ENCODE results near the gene USP10. TPM values are rescaled to one million over a fixed set of nuclear protein-coding genes. Genes with fewer than 3 reads are reported as not detected.

The USP10 gene
- polyA plus RNA-seq, 4 donors: 109 to 150 (median 141) TPM

- DNase-seq (ENCODE audit: low read depth in 4 of 4, low spot score in 3 of 4): peak in 3 of 4 donors; percentile 20 to 35 (median 35)
Measured at GRCh38 chr16:84795329-84796053, 95.7 kb downstream of the USP10 start.

- DNase-seq (ENCODE audit: low read depth in 4 of 4, low spot score in 3 of 4): no peak
Measured at GRCh38 chr16:84800158-84800978, 100.6 kb downstream of the USP10 start.

- no peak for DNase-seq (ENCODE audit: low read depth in 4 of 4, low spot score in 3 of 4)
Measured at GRCh38 chr16:84803146-84803545, 103.3 kb downstream of the USP10 start.

- DNase-seq (ENCODE audit: low read depth in 4 of 4, low spot score in 3 of 4): no peak
Measured at GRCh38 chr16:84804326-84804725, 104.5 kb downstream of the USP10 start.

GRCh38 chr16:84806256-84806889 lies 106.6 kb downstream of the USP10 start:
- no peak for DNase-seq (ENCODE audit: low read depth in 4 of 4, low spot score in 3 of 4)

GRCh38 chr16:84806890-84807258 lies 107.1 kb downstream of the USP10 start:
- no peak for DNase-seq (ENCODE audit: low read depth in 4 of 4, low spot score in 3 of 4)

GRCh38 chr16:84807776-84808175 lies 108.0 kb downstream of the USP10 start:
- DNase-seq (ENCODE audit: low read depth in 4 of 4, low spot score in 3 of 4): no peak

- no peak for DNase-seq (ENCODE audit: low read depth in 4 of 4, low spot score in 3 of 4)
Measured at GRCh38 chr16:84808826-84809225, 109.0 kb downstream of the USP10 start.

- DNase-seq (ENCODE audit: low read depth in 4 of 4, low spot score in 3 of 4): no peak
Measured at GRCh38 chr16:84810518-84811273, 110.9 kb downstream of the USP10 start.

- DNase-seq (ENCODE audit: low read depth in 4 of 4, low spot score in 3 of 4): no peak
Measured at GRCh38 chr16:84811529-84811928, 111.7 kb downstream of the USP10 start.

GRCh38 chr16:84813141-84813934 lies 113.5 kb downstream of the USP10 start:
- DNase-seq (ENCODE audit: low read depth in 4 of 4, low spot score in 3 of 4): no peak

GRCh38 chr16:84815462-84815861 lies 115.7 kb downstream of the USP10 start:
- no peak for DNase-seq (ENCODE audit: low read depth in 4 of 4, low spot score in 3 of 4)

- no peak for DNase-seq (ENCODE audit: low read depth in 4 of 4, low spot score in 3 of 4)
Measured at GRCh38 chr16:84816023-84816422, 116.2 kb downstream of the USP10 start.

- no peak for DNase-seq (ENCODE audit: low read depth in 4 of 4, low spot score in 3 of 4)
Measured at GRCh38 chr16:84816485-84816884, 116.7 kb downstream of the USP10 start.

- no peak for DNase-seq (ENCODE audit: low read depth in 4 of 4, low spot score in 3 of 4)
Measured at GRCh38 chr16:84817206-84817605, 117.4 kb downstream of the USP10 start.

GRCh38 chr16:84817613-84818012 lies 117.8 kb downstream of the USP10 start:
- DNase-seq (ENCODE audit: low read depth in 4 of 4, low spot score in 3 of 4): no peak

GRCh38 chr16:84818133-84818532 lies 118.3 kb downstream of the USP10 start:
- DNase-seq (ENCODE audit: low read depth in 4 of 4, low spot score in 3 of 4): no peak

GRCh38 chr16:84818989-84819643 lies 119.3 kb downstream of the USP10 start:
- DNase-seq (ENCODE audit: low read depth in 4 of 4, low spot score in 3 of 4): no peak

- peak; percentile 80 to 84 (median 82) for DNase-seq (ENCODE audit: low read depth in 4 of 4, low spot score in 3 of 4)
Measured at GRCh38 chr16:84819644-84820304, 120.0 kb downstream of the USP10 start, which contains the start of gene CRISPLD2. Gene CRISPLD2 (plus strand): TSS chr16:84819985. CDS start chr16:84838496, 18,511 bp downstream.

All from right renal pelvis (tissue), 4 donors.